SK-N-SH (cell line): ENCODE measurements around the gene IL17RA. TPM values are rescaled to one million over a fixed set of nuclear protein-coding genes. Genes with fewer than 3 reads are reported as not detected.

Experiments used
- CTCF ChIA-PET: fragments of 300-600, 350-600 bp; formaldehyde crosslinking; extraction: SDS; loops from one replicate; lab custom pipeline; 2021; lab: Yijun Ruan, JAX
- POLR2A ChIA-PET: fragments of 350-600 bp; sonication (Branson Sonifier 250); formaldehyde crosslinking; extraction: SDS; loops from one replicate; lab custom pipeline; 2020; ENCODE audit warnings: antibody characterized with exemption, inconsistent platforms; lab: Yijun Ruan, JAX
- DNase-seq: peaks from one replicate; pipeline ENCODE4 v3.0.0; 2012
- H2AFZ ChIP-seq: fragments of 200-600 bp; sonication (generic); 2 replicates; pipeline ENCODE4 v1.8.1; 2016; ENCODE audit warnings: antibody characterized with exemption, mild to moderate bottlenecking, low read depth
- H3F3A ChIP-seq: fragments of 200-600 bp; sonication (generic); replicated peaks from 2 replicates; pipeline ENCODE3; 2016; ENCODE audit warnings: antibody characterized with exemption, mild to moderate bottlenecking; ENCODE audit not compliant: insufficient read depth
- H3K27ac ChIP-seq, 2 experiments: fragments of 200-500 bp in 1 of 2; fragments of 200-600 bp in 1 of 2; sonication (Bioruptor generic) in 1 of 2; sonication (generic), shearing (Covaris generic) in 1 of 2; 2 replicates each; pipeline versions ENCODE4 v1.5.1 to v1.6.1; 2014 to 2016; ENCODE audit warnings: low read depth in 2 of 2, inconsistent platforms in 1 of 2, low read length in 1 of 2, mild to moderate bottlenecking in 1 of 2, mixed read lengths in 1 of 2
- H3K27me3 ChIP-seq: fragments of 200-600 bp; sonication (generic), shearing (Covaris generic); 2 replicates; pipeline ENCODE4 v1.6.1; 2016; ENCODE audit warnings: mixed run types; ENCODE audit not compliant: insufficient read depth
- H3K36me3 ChIP-seq, 2 experiments: fragments of 200-500 bp in 1 of 2; fragments of 200-600 bp in 1 of 2; sonication (Bioruptor generic) in 1 of 2; sonication (generic) in 1 of 2; replicated peaks in 1 of 2; 2 replicates each; pipeline versions ENCODE3 to v1.5.1; 2014 to 2016; ENCODE audit warnings: low read length in 1 of 2, mild to moderate bottlenecking in 1 of 2; ENCODE audit not compliant: insufficient read depth in 2 of 2, control insufficient read depth in 1 of 2
- H3K4me1 ChIP-seq, 2 experiments: fragments of 200-500 bp in 1 of 2; fragments of 200-600 bp in 1 of 2; sonication (Bioruptor generic) in 1 of 2; sonication (generic), shearing (Covaris generic) in 1 of 2; 2 replicates each; pipeline versions ENCODE4 v1.5.1 to v1.6.1; 2014 to 2016; ENCODE audit warnings: low read depth in 1 of 2, low read length in 1 of 2, mixed run types in 1 of 2; ENCODE audit not compliant: insufficient read depth in 2 of 2, control insufficient read depth in 1 of 2
- H3K4me2 ChIP-seq: fragments of 200-600 bp; sonication (generic), shearing (Covaris generic); 2 replicates; pipeline ENCODE4 v1.6.1; 2017; ENCODE audit warnings: mixed run types
- H3K4me3 ChIP-seq, 2 experiments: fragments of 200-500 bp in 1 of 2; fragments of 200-600 bp in 1 of 2; sonication (Bioruptor generic) in 1 of 2; sonication (generic), shearing (Covaris generic) in 1 of 2; 2 replicates each; pipeline versions ENCODE4 v1.5.1 to v1.8.1; 2014 to 2016; ENCODE audit warnings: low read depth in 2 of 2, inconsistent platforms in 1 of 2, low read length in 1 of 2, mild to moderate bottlenecking in 1 of 2, mixed read lengths in 1 of 2, moderate library complexity in 1 of 2
- H3K79me2 ChIP-seq: fragments of 200-600 bp; sonication (generic); 2 replicates; pipeline ENCODE4 v1.8.1; 2017; ENCODE audit warnings: mild to moderate bottlenecking; ENCODE audit not compliant: insufficient read depth
- H3K9ac ChIP-seq: fragments of 200-600 bp; sonication (generic); 2 replicates; pipeline ENCODE4 v1.6.1; 2017; ENCODE audit warnings: mixed run types
- H3K9me2 ChIP-seq: fragments of 200-600 bp; sonication (generic); 2 replicates; pipeline ENCODE4 v1.6.1; 2017; ENCODE audit warnings: mixed run types
- H3K9me3 ChIP-seq: fragments of 200-600 bp; sonication (generic); 2 replicates; pipeline ENCODE4 v1.6.1; 2017; ENCODE audit warnings: mixed run types, mild to moderate bottlenecking, moderate library complexity
- H4K20me1 ChIP-seq: fragments of 200-600 bp; sonication (generic); 2 replicates; pipeline ENCODE4 v1.6.1; 2017; ENCODE audit warnings: mild to moderate bottlenecking, mixed run types; ENCODE audit not compliant: insufficient read depth
- CHD2 ChIP-seq: fragments of 150-350 bp; IDR thresholded peaks from 2 replicates; pipeline ENCODE4 v1.6.1; 2018; ENCODE audit warnings: low read length; ENCODE audit not compliant: partially characterized antibody
- TCF12 ChIP-seq: IDR thresholded peaks from 2 replicates; pipeline ENCODE4 v1.4.0; 2012
- WGBS: methylation state at CpG from one replicate; pipeline ENCODE4 v1.1.6; 2017; ENCODE audit warnings: low lambda C conversion rate; 5-methylcytosine and 5-hydroxymethylcytosine counted together
- polyA plus RNA-seq, 3 experiments: library from polyadenylated mRNA; depleted of rRNA; stranded (reverse); fragments of >200 nt; gene quantifications; 2 replicates each; pipeline ENCODE4 v1.2.3, GENCODE V29; 2012
- TF ChIP-seq, protein P1 (sequence below): IDR thresholded peaks from 2 replicates; pipeline ENCODE4 v1.6.1; 2012; ENCODE audit warnings: mild to moderate bottlenecking, low read depth, low read length, moderate library complexity
- TF ChIP-seq, protein P2 (sequence below): fragments of 200-600 bp; sonication (generic); IDR thresholded peaks from 2 replicates; pipeline ENCODE4 v1.6.1; 2017; ENCODE audit warnings: antibody characterized with exemption, mild to moderate bottlenecking, moderate library complexity

The IL17RA gene
- polyA plus RNA-seq, 1 of the 3 experiments (the other 2 are of a cell fraction) = 4.5 TPM

DNA sequence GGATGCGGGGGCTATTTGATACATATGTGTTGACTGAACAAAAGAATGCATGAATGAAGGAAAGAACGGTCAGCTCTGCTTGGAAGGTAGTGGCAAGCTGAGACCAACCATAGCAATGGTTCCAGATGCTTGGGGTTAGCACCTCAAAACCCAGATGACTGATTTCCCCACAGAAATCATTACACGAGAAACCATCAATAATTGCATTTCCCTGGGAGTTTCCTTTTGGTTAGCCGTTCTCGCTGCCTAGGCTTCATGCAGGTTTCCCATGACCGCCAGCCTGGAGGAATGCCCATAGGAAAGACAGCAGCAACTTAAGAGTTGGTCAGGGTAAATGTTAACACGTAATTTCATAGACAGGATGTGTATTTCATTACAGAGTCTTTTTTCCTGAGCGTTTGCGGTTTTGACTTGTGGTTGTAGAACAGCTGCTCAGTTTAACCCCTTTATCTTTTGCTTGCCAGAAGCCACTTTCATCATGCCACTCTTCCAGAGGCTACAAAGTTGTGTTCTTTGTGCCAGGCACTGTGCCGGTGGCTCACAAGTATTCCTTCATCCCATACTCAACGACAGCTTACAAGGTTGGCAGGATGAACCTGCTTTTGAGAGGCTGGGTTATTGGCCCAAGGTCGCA is 2.8 kb downstream of the IL17RA start:
- no peak for DNase-seq
- H3K4me2 ChIP-seq = no peak overlapping the region
- H3F3A ChIP-seq = peaks cover 3% of the 10 kb centered on the region
- H3K36me3 ChIP-seq = no peaks in the 10 kb centered on the region
- no peaks in the 10 kb centered on the region for H3K4me1 ChIP-seq
- 32% methylated on average over 12 of the region's 12 CpGs for WGBS
- peaks cover 4% of the 10 kb centered on the region; the same call in 1 of the 2 replicates for H3K27me3 ChIP-seq
- H3K9me2 ChIP-seq = no peaks in the 10 kb centered on the region
- POLR2A ChIA-PET = no interaction called here
- no peak overlapping the region for H3K9ac ChIP-seq
- no peak overlapping the region for H2AFZ ChIP-seq
- no peaks in the 10 kb centered on the region for H3K9me3 ChIP-seq
- no peak overlapping the region for H3K4me3 ChIP-seq
- TF ChIP-seq CHD2 (no peak), TCF12 (peak; percentile 32; the same call in 1 of the 2 replicates)
- TF ChIP-seq, protein P1, sequence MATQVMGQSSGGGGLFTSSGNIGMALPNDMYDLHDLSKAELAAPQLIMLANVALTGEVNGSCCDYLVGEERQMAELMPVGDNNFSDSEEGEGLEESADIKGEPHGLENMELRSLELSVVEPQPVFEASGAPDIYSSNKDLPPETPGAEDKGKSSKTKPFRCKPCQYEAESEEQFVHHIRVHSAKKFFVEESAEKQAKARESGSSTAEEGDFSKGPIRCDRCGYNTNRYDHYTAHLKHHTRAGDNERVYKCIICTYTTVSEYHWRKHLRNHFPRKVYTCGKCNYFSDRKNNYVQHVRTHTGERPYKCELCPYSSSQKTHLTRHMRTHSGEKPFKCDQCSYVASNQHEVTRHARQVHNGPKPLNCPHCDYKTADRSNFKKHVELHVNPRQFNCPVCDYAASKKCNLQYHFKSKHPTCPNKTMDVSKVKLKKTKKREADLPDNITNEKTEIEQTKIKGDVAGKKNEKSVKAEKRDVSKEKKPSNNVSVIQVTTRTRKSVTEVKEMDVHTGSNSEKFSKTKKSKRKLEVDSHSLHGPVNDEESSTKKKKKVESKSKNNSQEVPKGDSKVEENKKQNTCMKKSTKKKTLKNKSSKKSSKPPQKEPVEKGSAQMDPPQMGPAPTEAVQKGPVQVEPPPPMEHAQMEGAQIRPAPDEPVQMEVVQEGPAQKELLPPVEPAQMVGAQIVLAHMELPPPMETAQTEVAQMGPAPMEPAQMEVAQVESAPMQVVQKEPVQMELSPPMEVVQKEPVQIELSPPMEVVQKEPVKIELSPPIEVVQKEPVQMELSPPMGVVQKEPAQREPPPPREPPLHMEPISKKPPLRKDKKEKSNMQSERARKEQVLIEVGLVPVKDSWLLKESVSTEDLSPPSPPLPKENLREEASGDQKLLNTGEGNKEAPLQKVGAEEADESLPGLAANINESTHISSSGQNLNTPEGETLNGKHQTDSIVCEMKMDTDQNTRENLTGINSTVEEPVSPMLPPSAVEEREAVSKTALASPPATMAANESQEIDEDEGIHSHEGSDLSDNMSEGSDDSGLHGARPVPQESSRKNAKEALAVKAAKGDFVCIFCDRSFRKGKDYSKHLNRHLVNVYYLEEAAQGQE = no peak
- TF ChIP-seq, all 33 proteins: peak for 1
- Histone ChIP-seq H4K20me1 (peaks cover 21% of the 10 kb centered on the region), H3K27ac (no peak overlapping the region), H3K79me2 (peaks cover 3% of the 10 kb centered on the region)
- CTCF ChIA-PET = interaction anchor here (0.7 to 1.9 kb wide), 3 partner anchors 9 to 13 kb away, joined by 3 to 7 read pairs (median 4); no protein-coding TSS in a partner anchor

DNA sequence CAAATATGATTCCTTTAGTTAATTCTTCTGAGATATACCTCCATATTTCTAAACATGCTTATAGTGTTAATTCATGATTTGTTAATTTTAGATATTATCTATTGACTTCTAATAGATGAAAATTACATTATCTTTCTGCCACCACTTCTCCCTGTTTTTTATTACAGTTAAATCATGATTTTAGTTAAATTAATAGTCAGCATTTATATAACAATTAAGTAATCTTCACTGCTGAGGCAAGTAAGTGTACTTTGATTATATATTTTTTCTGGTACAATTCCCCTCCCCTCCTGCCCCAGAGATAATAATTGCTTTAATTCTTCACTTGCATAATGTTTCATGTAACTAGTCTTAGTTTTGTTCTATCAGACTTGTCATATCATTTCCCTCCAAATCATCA is 5.8 kb downstream of the IL17RA start:
- TF ChIP-seq, protein P2, sequence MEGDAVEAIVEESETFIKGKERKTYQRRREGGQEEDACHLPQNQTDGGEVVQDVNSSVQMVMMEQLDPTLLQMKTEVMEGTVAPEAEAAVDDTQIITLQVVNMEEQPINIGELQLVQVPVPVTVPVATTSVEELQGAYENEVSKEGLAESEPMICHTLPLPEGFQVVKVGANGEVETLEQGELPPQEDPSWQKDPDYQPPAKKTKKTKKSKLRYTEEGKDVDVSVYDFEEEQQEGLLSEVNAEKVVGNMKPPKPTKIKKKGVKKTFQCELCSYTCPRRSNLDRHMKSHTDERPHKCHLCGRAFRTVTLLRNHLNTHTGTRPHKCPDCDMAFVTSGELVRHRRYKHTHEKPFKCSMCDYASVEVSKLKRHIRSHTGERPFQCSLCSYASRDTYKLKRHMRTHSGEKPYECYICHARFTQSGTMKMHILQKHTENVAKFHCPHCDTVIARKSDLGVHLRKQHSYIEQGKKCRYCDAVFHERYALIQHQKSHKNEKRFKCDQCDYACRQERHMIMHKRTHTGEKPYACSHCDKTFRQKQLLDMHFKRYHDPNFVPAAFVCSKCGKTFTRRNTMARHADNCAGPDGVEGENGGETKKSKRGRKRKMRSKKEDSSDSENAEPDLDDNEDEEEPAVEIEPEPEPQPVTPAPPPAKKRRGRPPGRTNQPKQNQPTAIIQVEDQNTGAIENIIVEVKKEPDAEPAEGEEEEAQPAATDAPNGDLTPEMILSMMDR = no peak

More for the DNA sequence above, 5.8 kb downstream of the IL17RA start:
- Histone ChIP-seq H3K9me2 (no peaks in the 10 kb centered on the region), H4K20me1 (peaks cover 27% of the 10 kb centered on the region), H3K27ac (no peak overlapping the region), H3K4me1 (no peaks in the 10 kb centered on the region), H3K27me3 (peaks cover 4% of the 10 kb centered on the region; the same call in 1 of the 2 replicates), H3K4me2 (no peak overlapping the region), H3K9me3 (no peaks in the 10 kb centered on the region), H3K79me2 (peaks cover 3% of the 10 kb centered on the region), H3K36me3 (no peaks in the 10 kb centered on the region), H3K9ac (no peak overlapping the region), H3F3A (peaks cover 3% of the 10 kb centered on the region), H2AFZ (no peak overlapping the region), H3K4me3 (no peak overlapping the region)
- DNase-seq = no peak
- CTCF ChIA-PET = no interaction called here
- POLR2A ChIA-PET = no interaction called here
